ENCODE results near the gene TMEM190.

Gene TMEM190

DNA sequence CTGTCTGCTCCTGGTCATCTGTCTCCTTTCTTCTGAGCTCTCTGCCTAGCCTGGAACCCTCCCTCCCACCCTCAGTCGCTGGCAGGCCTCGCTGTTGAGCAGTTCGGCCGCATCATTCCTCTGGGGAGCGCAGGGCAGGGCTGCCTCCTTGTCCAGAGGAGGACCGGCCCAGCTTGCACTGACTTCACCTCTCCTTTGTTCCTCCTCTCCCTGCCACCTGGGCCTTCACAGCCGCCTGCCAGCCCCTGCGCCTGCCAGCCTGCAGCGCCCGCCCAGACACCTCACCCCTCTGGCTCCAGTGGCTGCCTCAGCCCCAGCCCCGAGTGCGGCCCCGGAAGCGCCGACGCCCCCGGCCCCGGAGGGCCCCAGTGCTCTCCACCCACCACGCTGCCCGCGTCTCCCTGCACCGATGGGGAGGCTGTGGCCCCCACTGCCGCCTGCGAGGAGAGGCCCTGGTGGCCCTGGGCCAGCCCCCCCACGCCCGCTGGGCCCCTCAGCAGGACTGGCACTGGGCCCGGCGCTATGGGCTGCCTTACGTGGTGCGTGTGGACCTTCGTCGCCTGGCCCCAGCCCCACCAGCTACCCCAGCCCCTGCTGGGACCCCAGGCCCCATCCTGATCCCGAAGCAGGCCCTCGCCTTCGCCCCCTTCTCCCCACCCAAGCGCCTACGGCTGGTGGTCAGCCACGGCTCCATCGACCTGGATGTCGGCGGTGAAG is 29.7 kb upstream of the TMEM190 start:
- no peak overlapping the region for H3K4me3 ChIP-seq (ENCODE audit: low read depth, low read length)

DNA sequence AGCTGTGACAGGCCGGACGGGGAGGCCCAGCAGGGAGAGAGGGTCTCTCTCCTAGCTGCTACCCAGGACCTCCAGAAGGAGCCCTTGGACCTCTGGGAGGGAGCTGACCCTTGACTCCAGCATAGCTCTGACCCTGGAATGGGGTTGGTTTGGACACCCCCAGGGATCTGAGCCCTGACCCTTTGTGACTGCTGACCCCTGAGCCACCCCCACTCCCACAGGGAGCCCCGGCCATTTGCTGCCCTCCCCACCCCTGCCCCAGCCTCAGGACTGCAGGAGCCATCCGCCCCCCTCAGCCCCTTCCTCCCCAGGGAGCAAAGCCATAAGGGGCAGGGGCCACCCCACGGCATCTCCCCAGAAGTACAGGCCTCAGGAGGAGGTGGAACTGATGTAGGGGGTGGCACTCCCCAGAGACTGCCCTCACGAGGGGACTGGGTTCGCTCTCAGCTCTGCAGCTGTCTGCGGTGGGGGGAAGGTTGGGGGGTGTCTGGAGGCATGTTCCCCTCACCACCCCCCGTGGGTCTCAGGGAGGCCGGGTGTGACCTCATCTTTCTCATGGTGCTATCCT is 29.1 kb upstream of the TMEM190 start:
- TF ChIP-seq, protein P1, sequence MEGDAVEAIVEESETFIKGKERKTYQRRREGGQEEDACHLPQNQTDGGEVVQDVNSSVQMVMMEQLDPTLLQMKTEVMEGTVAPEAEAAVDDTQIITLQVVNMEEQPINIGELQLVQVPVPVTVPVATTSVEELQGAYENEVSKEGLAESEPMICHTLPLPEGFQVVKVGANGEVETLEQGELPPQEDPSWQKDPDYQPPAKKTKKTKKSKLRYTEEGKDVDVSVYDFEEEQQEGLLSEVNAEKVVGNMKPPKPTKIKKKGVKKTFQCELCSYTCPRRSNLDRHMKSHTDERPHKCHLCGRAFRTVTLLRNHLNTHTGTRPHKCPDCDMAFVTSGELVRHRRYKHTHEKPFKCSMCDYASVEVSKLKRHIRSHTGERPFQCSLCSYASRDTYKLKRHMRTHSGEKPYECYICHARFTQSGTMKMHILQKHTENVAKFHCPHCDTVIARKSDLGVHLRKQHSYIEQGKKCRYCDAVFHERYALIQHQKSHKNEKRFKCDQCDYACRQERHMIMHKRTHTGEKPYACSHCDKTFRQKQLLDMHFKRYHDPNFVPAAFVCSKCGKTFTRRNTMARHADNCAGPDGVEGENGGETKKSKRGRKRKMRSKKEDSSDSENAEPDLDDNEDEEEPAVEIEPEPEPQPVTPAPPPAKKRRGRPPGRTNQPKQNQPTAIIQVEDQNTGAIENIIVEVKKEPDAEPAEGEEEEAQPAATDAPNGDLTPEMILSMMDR (IDR thresholded peaks at IDR 0.05; ENCODE audit: insufficient read depth, low read depth, low read length, missing control alignments): no peak
- H3K4me3 ChIP-seq (ENCODE audit: low read depth, low read length): no peak overlapping the region
- DNase-seq (ENCODE audit: low read depth): no peak

More for the DNA sequence above, 29.7 kb upstream of the TMEM190 start:
- TF ChIP-seq, protein P1 (IDR thresholded peaks at IDR 0.05; ENCODE audit: insufficient read depth, low read depth, low read length, missing control alignments): no peak
- no peak for DNase-seq (ENCODE audit: low read depth)

DNA sequence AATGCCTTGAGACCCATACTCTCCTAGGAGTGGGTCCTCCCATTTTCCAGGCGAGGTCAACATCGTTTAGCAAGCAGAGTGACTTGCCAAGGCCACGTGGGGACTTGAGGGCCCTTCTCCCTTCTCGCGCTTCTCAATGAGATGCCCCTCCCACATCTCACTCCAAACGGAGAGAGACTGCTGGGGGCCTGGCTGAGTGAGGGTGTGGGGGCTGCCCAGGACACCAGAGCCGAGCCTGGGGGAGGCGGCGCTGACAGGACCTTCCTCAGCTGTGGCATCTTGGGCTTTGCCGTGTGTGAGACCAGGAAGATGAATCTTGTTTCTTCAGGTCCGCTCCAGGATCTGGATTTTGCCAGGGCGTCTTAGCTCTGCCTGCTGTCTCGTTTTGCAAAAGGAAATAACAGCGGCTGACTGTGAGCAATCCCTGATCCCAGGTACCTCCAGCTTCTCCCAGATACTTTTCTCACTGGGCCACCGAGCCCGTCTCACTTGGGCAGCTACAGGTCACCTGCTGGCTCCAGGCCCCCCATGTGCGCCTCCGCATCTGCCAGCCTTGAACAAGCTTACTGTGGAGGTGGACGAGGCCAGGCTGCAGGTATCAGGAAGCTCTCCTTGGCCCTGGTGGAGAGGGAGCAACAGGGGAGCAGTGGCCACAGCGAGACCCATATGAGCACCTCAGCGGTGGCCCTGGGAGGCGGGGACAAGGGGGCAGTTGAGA is 28.1 kb upstream of the TMEM190 start:
- TF ChIP-seq, protein P1 (IDR thresholded peaks at IDR 0.05; ENCODE audit: insufficient read depth, low read depth, low read length, missing control alignments): no peak
- no peak overlapping the region for H3K4me3 ChIP-seq (ENCODE audit: low read depth, low read length)
- DNase-seq (ENCODE audit: low read depth): no peak

DNA sequence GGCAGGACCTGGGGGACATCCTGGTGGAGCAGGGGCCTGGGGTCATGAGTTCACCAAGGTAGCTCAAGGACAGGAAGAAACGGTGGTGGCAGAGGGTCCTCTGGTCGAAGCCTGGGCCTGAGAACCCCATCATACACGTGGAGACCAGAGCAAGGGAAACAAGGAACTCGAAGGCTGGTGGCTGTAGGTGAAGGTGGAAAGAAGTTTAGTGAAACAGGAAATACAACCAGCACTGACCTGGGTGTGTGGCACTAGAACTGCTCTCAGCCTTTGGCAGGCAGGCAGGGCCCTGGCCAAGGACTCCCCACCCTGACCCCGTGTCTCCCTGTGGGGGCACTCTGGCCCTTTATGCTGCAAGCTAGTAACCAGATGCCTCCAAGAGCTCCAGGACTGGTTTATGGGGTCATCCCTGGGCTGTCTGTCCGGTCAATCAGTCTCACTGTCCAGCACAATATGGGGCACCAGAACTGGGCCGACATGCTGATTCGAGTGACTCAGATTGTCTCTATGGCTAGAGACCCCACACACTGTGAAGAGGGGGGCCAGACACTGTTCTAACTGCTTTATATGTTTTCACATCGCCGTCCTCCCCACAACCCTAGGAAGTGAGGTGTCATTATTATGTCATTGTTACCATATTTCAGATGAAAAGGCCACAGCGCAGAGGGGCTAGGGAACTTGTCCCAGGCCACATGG is 25.9 kb upstream of the TMEM190 start:
- TF ChIP-seq, protein P1 (IDR thresholded peaks at IDR 0.05; ENCODE audit: insufficient read depth, low read depth, low read length, missing control alignments): no peak
- no peak for DNase-seq (ENCODE audit: low read depth)
- H3K4me3 ChIP-seq (ENCODE audit: low read depth, low read length): no peak overlapping the region

DNA sequence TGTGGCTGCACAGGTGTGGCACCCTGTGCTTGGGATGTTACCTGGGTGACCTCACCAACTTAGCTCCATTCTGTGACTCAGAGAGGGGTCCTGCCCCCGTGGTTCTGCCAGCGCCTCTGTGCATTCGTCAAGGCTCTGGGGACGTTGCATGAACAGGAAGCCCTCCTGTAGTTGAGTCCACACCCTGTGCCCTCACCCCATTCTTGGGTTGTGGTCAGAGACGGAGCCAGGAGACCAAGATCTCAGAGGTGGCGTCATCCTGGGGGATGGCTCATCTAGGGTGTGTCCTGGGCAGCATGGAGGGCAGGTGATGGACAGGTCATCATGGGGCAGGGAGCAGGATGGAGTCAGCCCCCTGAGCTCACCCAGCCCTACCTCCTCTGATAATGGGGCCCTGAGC is 24.6 kb upstream of the TMEM190 start:
- no peak for DNase-seq (ENCODE audit: low read depth)
- TF ChIP-seq, protein P1 (IDR thresholded peaks at IDR 0.05; ENCODE audit: insufficient read depth, low read depth, low read length, missing control alignments): no peak
- no peak overlapping the region for H3K4me3 ChIP-seq (ENCODE audit: low read depth, low read length)

DNA sequence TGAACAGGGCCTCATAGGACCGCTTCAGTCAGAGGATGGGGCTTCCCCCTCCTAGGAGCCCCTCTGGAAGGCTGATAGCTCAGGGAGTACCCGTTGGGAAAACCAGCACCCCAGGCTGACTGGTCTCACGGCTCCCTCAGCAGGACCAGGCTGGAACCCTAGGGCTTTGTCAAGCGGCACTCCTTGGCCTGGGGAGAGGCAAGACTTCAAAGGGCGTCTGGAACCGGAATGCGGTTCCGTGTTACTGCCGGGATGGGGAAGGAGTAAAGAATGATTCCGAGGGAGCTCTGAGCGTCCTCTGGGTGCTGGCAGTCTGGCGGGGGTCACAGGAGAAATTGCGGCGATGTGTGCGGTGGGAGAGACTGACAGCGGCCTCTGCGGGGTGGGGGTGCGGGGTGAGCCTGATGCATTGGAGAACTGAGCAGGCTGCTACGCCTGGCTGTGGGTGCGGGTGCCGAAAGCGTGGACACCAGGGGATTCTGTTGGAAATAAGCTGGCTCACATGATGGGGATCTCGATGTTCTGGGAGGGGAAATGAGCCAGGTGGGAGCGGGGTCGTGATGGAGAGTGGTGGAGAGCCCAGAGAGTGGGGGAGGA is 24.0 kb upstream of the TMEM190 start:
- no peak for DNase-seq (ENCODE audit: low read depth)
- TF ChIP-seq, protein P1 (IDR thresholded peaks at IDR 0.05; ENCODE audit: insufficient read depth, low read depth, low read length, missing control alignments): no peak
- H3K4me3 ChIP-seq (ENCODE audit: low read depth, low read length): no peak overlapping the region
